HG03342 (cell line): ENCODE measurements around the gene ADAM30.
"Not testable (repeated sequence)": the region's sequence is repeated elsewhere in the genome, so short reads cannot be mapped to it uniquely, and the experiment has no call there.

ENCODE experiments used
- ATAC-seq: cut with Tn5 transposase; IDR thresholded peaks from one replicate; pipeline ENCODE4 v1.9.1; 2021; ENCODE audit warnings: mild to moderate bottlenecking, moderate library complexity; ENCODE audit not compliant: unreplicated experiment

ADAM30 gene

DNA sequence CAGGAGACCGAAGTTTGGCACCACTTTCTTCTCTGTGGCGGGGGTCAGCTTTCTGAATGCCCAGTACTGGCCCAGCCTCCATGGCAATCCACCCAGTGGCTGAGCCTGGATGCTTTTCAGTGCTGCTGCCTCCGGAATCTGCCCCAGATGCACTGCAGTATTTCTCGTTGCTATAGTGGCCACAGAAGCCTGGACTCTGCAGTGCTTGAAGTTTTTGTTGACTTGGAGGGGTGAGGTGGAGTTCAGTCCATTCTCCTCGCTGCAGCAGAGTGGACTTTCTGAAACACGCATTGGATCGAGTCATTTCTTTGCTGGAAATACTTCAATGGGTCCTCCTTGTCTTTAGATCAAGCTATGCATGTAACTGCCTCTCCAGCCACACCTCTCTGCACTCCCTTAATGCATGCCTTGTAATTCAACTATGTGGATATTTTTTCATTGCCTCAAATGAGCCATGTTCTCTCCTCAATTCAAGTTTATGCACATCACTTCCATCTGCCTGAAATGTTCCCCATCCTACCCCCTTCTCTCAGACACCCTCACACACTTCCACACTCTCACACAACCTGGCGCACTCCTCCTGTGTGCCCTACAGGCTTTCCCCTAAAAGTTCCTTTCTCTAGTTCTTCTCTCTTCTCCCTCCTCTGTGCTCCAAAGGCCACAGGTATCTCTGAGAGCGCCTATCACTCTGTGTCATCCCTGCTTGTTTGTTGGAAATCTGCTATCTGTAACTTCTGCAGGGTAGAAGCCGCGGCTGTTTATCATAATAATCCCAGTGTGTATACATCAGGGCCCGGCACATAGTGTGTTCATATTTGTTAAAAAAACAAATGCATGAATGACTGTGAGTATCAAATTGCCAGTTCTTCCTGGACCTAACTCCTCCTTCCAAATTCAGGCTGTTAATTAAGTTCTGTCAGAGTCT lies 16.5 kb downstream of the ADAM30 start:
- ATAC-seq: no peak

DNA sequence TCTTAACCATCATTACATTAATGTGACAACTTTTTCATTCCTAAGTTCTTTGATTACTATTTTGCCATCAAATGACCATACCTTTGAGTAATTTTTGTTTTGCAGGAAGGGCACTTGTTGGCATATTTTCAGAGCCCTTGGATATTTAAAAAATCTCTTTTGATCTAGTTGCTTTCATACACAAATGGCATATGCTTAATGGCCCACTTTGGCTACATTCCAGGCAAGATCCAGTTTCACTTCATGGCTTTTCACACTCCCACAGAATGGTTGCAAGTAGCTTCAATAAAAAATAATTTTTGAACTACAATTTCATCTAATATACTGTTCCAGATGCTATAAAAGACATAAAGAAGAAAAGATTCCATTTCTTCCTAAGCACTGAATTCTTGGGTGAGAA lies 18.1 kb downstream of the ADAM30 start:
- ATAC-seq: no peak

DNA sequence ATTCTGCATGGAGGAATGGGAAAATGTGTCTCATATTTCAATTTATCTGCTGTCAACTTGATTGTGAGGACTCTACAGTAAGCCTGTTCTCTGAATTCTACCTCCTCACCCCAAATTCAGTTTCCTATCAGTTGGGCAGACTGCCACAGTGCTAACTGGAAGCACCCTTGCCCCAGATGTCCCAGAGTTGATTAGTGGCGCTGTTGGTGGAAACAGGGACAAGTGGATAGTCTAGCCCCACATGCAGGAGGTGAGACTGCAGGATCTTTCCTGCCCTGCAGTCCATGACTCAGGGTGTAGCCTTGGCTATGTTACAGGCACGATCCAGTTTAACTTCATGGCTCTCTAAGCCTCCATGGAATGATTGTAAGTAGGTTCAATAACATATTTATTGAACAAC lies 22.1 kb downstream of the ADAM30 start:
- ATAC-seq: no peak

DNA sequence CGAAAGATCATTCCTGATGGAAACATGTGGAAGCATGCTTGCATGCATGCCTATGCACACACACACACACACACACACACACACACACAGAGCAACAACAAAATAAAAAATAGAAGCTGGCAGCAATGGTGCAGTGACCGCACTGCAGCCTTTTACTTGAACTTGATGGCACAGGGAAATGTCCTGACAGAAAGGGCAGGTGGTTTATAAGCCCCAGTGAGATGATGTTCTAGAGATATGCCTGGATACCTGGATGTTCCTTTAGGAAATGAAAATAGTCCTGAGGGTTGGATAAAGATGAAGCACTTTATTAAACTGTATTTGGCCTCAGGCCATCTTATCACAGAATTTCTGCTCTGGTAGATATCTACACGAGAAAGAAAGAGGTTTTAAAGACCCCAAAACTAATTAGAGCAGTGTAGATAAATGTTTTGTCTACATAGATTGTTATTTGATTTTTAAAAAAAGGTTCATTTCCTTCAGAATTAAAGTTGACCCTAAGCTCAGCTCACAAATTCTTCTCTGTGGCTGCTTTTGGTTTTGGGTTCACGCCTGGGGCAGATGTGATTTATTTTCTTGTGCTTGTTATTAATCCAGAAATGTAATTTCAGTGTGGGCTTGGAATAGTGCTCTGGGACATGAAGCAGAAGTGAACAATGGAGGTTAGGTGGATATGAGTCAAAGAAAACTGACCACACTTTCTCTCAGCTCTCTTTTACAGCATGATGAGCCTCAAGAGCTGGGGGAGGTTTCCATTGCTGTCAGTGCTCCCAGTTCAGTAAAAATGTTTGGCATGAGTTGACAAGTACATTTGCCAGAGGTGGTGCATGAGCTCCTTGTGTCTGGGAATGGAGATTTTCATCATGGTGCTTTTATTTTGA lies 22.9 kb downstream of the ADAM30 start:
- ATAC-seq: no peak

DNA sequence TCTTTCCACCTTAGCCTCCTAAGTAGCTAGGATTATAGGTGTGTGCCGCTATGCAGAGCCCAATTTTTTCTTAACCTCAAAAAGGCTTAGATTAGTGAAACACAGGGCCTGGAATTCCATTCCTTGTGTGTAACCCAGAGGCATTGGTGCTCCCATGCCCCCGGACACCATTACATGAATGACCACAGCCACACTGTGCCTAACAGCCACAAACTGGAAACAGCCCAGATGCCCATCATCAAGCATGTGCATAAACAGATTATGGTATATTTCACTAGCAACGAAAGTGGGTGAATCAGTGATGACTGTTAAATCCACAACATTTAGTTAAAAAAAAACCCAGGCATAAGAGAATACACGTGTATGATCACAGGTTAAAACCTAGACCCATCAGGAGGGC lies 24.4 kb downstream of the ADAM30 start:
- ATAC-seq: no peak

DNA sequence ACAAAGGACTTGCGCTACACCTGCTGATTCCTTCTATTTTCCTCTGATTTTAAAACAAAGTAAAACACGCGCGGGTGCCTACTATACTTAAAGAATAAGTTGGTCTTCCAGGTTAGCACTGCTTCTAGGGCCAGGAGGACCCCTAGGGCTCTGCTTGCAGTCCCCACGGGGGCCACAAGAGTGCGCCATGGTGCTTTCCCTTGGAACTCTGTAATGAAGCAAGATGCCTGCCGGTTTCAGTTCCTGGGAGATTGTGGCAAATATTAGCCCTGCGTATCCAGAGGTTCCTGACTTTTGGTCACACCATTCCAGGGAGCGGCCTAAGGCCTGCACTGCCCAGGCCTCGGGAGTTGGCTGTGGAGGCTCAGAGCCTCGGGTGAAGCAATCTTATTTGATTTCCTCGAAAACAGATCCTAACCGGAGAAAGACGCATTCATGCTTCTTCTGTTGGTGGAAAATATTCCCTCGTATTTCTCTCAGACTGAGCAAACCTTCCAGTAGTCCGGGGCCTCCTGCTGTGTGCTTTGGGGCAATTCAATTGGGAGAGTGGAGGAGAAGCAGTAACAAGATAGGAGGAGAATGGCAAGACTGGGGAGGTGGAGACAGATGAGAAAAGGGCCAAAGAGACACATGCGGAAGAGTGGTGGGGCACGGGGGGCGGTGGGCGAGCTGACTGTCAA lies 25.3 kb downstream of the ADAM30 start:
- no peak for ATAC-seq

DNA sequence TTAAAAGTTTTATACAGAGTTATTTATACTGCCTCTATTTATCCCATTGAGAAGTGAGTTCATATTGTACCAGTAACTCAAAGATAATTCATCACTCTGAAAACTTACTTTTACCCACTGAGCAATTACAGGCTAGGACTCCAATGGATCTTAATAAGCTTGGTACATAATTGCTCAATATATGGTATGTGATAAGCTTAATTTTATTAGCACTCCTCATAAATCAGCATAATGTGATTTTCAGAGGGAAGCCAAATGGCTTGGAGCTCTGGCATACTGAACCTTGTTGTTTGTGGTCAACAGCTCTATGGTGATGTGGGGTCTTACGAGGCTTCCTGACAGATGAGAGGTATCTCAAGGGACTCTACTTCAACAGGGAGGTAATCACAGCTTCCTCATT lies 26.3 kb downstream of the ADAM30 start:
- no peak for ATAC-seq

DNA sequence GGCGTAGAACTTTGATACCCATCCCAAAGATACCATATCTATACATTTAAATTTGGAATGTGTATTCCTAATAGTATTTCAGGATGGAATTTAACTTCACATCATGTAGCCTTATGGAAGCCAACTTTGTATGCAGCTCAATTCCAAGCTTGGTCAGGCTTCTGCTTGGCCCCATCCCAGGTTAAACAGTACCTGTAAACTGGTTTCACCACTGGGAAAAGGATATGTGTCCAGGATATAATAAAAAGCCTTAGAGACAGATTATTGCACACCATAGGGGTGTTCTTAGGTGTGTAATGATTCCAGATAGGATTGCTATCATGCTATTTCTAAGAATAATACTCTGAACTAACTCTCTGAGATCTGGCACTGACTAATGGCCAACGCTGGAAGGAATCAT lies 28.1 kb downstream of the ADAM30 start:
- no peak for ATAC-seq

DNA sequence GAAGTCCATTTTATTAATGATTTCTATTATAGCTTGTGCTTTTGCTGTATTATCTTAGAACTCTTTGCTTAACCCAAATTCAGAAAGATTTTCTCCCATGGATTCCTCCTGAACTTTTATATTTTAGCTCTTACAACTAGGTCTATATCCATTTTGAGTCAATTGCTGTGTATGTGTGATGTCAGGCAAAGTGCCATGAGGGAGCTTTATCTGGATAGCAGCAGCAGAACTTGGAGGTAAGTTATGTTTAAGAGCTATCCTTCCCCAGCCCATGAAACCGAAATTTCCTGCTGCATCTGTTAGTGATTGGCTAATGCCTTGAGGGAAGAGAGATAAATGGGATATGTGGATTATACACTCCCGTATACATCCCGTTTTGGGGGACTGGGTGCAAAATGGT lies 29.9 kb downstream of the ADAM30 start:
- ATAC-seq: no peak

DNA sequence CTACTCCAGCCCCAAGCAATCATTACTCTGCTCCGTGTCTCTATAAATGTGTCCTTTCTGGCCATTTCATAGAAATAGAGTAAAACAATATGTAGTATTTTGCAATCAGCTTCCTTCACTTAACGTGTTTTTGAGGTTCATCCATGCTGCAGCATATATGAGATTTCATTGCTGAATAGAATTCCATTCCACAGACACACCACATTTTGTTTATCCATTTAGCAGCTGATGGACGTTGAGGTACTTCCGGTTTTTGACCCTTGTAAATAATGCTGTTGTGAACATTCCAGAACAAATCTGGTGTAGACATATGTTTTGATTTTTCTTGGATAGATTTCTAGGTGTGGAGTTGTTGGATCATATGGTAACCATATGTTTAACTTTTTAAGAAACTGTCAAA lies 30.7 kb downstream of the ADAM30 start:
- no peak for ATAC-seq

DNA sequence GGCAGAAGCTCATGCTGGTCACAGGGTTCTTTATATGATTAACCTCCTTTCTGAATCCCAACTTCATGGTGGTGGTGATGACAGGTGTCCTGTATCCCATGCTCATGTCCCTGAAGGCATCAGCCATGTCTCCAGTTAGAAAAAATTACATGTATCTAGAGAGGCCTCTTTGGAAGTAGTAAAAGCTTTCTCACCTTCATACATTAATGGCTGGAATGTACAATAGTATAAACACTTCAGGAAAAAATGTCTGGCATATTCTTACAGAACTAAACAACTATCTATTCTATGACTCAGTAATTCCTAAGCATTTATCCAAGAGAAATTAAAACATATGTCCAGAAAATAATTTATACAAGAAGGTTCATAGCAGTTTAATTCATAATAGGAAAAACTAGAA lies 34.0 kb downstream of the ADAM30 start:
- ATAC-seq: no peak

DNA sequence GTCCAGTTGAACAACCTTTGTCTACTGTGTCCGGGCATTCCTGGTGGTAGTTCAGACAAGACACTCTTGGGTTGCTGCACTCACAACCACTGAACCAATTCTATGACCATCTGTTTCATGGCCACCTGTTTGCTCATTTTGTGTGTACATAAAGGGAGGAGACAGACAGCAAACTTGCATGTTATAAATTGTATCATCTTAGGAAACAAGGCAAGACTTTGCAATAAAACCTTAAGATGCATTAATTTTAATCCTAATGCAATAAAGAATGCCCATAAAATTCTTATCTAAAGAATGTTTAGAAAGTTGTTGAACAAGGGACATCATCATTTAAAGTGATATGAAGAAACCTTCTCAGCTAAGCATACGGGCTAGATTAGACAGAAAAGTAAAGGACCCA lies 34.8 kb downstream of the ADAM30 start:
- no peak for ATAC-seq

DNA sequence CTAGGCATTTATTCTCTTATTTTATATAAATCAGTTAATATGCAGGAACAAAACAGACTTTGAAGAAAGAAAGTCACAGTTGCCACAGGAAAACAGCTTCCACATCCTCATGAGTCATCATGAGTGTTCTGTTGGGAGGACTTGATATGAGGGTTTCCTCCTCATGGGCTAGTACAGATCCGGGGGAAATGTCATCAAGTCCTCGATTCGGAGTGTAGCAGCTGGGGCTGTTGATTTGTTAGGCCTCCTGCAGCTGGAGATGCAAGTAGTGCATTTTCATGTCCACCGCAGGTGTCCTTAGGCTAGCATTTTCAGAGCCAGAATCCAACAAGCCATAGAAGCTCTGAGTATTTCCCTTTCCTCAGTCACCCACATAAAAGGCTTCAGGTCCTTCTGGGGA lies 36.7 kb downstream of the ADAM30 start:
- ATAC-seq: no peak

DNA sequence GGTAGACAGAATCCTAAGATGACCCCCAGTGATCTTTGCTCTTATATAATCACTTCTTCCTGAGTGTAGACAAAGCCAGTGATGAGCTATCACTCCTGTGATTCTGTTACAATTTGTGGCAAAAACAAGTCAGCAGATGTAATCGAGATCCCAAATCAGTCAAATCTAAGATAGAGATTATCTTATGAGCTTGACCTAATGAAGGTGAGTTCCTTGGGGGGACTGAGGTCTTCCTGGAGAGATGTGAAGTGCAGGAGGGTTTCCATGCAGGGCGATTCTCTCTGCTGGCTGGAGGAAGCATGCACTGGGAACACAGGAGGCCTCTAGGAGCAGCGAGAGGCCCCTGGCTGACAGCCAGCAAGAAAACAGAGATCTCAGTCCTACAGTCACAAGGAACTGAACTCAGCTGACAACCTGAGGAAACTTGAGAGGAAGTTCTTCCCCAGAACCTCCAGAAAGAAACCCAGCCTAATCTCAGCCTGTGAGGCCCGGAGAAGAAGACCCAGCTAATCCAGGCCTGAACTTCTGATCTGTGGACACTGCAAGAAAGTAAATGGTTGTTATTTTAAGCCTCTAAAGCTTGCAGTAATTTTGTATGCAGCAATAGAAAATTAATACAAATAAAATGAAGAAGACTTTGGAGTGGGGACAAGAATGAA lies 37.6 kb downstream of the ADAM30 start:
- ATAC-seq: not testable (repeated sequence)

DNA sequence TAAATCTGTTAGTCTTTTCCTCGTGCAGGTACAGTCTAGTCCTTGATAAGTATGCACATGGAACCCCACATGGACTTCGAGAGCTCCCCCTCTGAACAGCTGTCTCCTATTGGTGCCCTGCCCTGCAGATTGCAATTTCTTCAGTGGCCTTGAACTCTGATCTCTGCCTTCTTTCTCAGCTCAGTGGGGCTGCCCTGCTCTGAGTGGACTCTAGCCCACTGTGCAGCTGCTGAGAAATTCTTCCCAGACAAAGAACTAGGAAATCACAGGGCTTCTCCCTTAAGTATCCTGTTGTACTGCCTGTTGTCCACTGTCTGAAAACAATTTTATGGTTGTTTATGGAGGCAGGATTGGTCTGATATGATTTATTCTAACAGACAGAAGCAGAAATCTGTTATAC lies 38.2 kb downstream of the ADAM30 start:
- no peak for ATAC-seq

DNA sequence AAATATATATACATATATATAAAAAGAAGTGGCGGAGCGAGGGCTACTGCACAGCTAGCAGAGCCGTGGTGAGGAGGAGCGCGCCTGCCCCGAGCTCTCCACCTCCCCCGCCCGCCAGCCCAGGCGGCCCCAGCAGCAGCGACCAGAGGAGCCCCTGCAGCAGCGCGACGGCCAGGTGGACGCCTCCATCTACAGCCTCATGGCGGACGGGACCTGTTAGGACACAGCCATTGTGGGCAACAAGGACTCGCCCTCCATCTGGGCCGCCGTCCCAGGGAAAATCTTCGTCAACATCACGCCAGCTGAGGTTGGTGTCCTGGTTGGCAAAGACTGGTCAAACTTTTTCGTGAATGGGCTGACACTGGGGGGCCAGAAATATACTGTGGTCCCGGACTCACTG lies 43.2 kb downstream of the ADAM30 start:
- ATAC-seq: no peak

DNA sequence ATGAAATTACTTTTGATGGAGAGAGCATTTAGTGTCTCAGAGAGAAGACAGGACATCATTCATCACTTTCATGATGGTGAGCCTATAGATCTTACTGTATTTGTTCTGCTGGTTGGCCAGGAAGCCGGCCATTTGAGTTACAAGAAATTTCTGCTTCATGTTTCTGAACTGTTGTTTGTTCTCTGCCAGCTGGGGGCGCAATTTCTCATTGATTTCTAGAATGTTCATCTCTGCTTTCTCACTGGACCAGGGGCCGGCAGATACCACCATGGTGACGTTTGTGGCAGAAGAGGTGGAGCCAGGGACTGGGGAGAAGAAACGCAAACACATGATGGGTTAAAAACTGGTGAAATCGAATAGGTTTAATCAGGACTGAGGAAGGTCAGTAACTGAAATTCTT lies 52.1 kb downstream of the ADAM30 start:
- ATAC-seq: not testable (repeated sequence)
